Left lung (tissue), 10 donors: ENCODE data around the gene TRIM41. TPM values are rescaled to one million over a fixed set of nuclear protein-coding genes. Genes with fewer than 3 reads are reported as not detected.

Experiments used
- ATAC-seq: fragments of 200-7000 bp; cut with Tn5 transposase; one replicate; pipeline ENCODE4 v1.9.1; 2020; ENCODE audit warnings: moderate library complexity
- DNase-seq, 4 donors: peaks; one replicate each; pipeline ENCODE4 v3.0.0-alpha.2; 2013 to 2020
- H3K27ac ChIP-seq, 2 donors: fragments of 200-600 bp; sonication (generic) in 1 of 2; one replicate each; pipeline versions ENCODE4 v1.5.0 to v1.8.0; 2020 to 2021
- H3K27me3 ChIP-seq, 2 donors: fragments of 200-600 bp; sonication (generic) in 1 of 2; one replicate each; pipeline versions ENCODE4 v1.5.0 to v1.8.0; 2020 to 2021
- H3K36me3 ChIP-seq, 2 donors: fragments of 200-600 bp; sonication (generic) in 1 of 2; one replicate each; pipeline versions ENCODE4 v1.5.0 to v1.8.0; 2020 to 2021
- H3K4me1 ChIP-seq, 2 donors: fragments of 200-600 bp; one replicate each; pipeline ENCODE4 v1.8.0; 2021
- H3K4me3 ChIP-seq, 2 donors: fragments of 200-600 bp; sonication (generic) in 1 of 2; one replicate each; pipeline versions ENCODE4 v1.5.0 to v1.8.0; 2020 to 2021; ENCODE audit warnings: mild to moderate bottlenecking in 1 of 2
- H3K9me3 ChIP-seq, 2 donors: fragments of 200-600 bp; sonication (generic) in 1 of 2; one replicate each; pipeline versions ENCODE4 v1.5.0 to v1.8.0; 2020 to 2021
- CTCF ChIP-seq, 2 donors: fragments of 200-600 bp; sonication (generic) in 1 of 2; IDR thresholded peaks; one replicate each; pipeline versions ENCODE4 v1.5.0 to v1.8.0; 2021; ENCODE audit warnings: antibody characterized with exemption in 2 of 2
- intact Hi-C, 2 donors: fragments of 100-400 bp; cut with DNase I; formaldehyde crosslinking; loops; one replicate each; pipeline versions ENCODE4 v1.11.2 to v1.14.2; 2022
- polyA plus RNA-seq, 6 donors: library from polyadenylated mRNA; unstranded; fragments of 120-200 nt; gene quantifications; one replicate each; pipeline ENCODE4 v1.2.1, GENCODE V29; 2013; ENCODE audit not compliant: insufficient read length in 6 of 6
- total RNA-seq, 2 donors: library from RNA; stranded (reverse); fragmentation: NEBNext Ultra II Directional; extraction: Animal tissue kit (Norgen Biotek cat#: 25700); gene quantifications; one replicate each; pipeline ENCODE4 v1.2.1, GENCODE V29; 2021
- donor health status: DM: no; HTN: yes; CAD: no.
- donor health status: DM: no; HTN: no; CAD: no.

Gene TRIM41
- total and polyA plus RNA-seq, 8 donors, result 24.2 to 27.6 (median 26.1) TPM

- H3K9me3 ChIP-seq, result no peaks in the 10 kb centered on the region
- H3K4me3 ChIP-seq, result no peak overlapping the region
- H3K27me3 ChIP-seq, result no peaks in the 10 kb centered on the region
- intact Hi-C loops, result no loop called here
- H3K36me3 ChIP-seq, result peaks cover 0 to 52% of the 10 kb centered on the region in 2 donors
- TF ChIP-seq CTCF (IDR thresholded peaks at IDR 0.05), result no peak
- ATAC-seq (no peak), DNase-seq (no peak)
- no peak overlapping the region for H3K27ac ChIP-seq
- peaks cover 27 to 94% of the 10 kb centered on the region in 2 donors for H3K4me1 ChIP-seq
These were observed 32.2 kb downstream of the TRIM41 start for GRCh38 chr5:181255276-181255675.

GRCh38 chr5:181255836-181256578 lies 32.9 kb downstream of the TRIM41 start:
- no peak overlapping the region for H3K27ac ChIP-seq
- intact Hi-C loops, result no loop called here

GRCh38 chr5:181258576-181258975 lies 35.5 kb downstream of the TRIM41 start:
- TF ChIP-seq CTCF (IDR thresholded peaks at IDR 0.05), result no peak
- Histone ChIP-seq H3K27ac (no peak overlapping the region), H3K9me3 (no peaks in the 10 kb centered on the region), H3K27me3 (no peaks in the 10 kb centered on the region), H3K4me1 (peaks cover 36 to 70% of the 10 kb centered on the region in 2 donors), H3K4me3 (peak overlapping the region; percentile 85 to 86), H3K36me3 (peaks cover 0 to 30% of the 10 kb centered on the region in 2 donors)
- DNase-seq, result no peak
- intact Hi-C loops, result no loop called here
- ATAC-seq, result no peak

More at GRCh38 chr5:181255836-181256578, 32.9 kb downstream of the TRIM41 start:
- H3K4me3 ChIP-seq, result no peak overlapping the region
- no peaks in the 10 kb centered on the region for H3K27me3 ChIP-seq
- TF ChIP-seq CTCF (IDR thresholded peaks at IDR 0.05), result no peak
- ATAC-seq (no peak), DNase-seq (no peak)
- peaks cover 0 to 52% of the 10 kb centered on the region in 2 donors for H3K36me3 ChIP-seq
- H3K9me3 ChIP-seq, result no peaks in the 10 kb centered on the region
- H3K4me1 ChIP-seq, result peaks cover 27 to 88% of the 10 kb centered on the region in 2 donors

- Histone ChIP-seq H3K4me1 (peaks cover 36 to 63% of the 10 kb centered on the region in 2 donors), H3K9me3 (no peaks in the 10 kb centered on the region), H3K27ac (no peak overlapping the region), H3K27me3 (no peaks in the 10 kb centered on the region), H3K4me3 (peak overlapping the region; percentile 85 to 86), H3K36me3 (peaks cover 0 to 30% of the 10 kb centered on the region in 2 donors)
- ATAC-seq (no peak), DNase-seq (no peak)
- intact Hi-C loops, result no loop called here
- no peak for TF ChIP-seq CTCF (IDR thresholded peaks at IDR 0.05)
These were observed 36.2 kb downstream of the TRIM41 start for GRCh38 chr5:181259283-181259682.

GRCh38 chr5:181259974-181260719 lies 37.1 kb downstream of the TRIM41 start:
- Histone ChIP-seq H3K9me3 (no peaks in the 10 kb centered on the region), H3K4me3 (peak overlapping the region; percentile 85 to 86), H3K36me3 (peaks cover 0 to 22% of the 10 kb centered on the region in 2 donors), H3K27me3 (no peaks in the 10 kb centered on the region), H3K4me1 (peaks cover 36 to 58% of the 10 kb centered on the region in 2 donors), H3K27ac (peak overlapping the region; percentile 99 to 100)
- no peak for ATAC-seq
- intact Hi-C loops, result no loop called here
- DNase-seq, result no peak
- no peak for TF ChIP-seq CTCF (IDR thresholded peaks at IDR 0.05)
